ENCODE measurements around the gene UBE2C.
"Not testable (repeated sequence)": the region's sequence is repeated elsewhere in the genome, so short reads cannot be mapped to it uniquely, and the experiment has no call there.

The UBE2C gene

GRCh38 chr20:45798935-45799642 is 13.4 kb upstream of the UBE2C start:
- peak; percentile 59 to 74 for DNase-seq

GRCh38 chr20:45801851-45802250 is 10.6 kb upstream of the UBE2C start:
- DNase-seq = no peak

DNA sequence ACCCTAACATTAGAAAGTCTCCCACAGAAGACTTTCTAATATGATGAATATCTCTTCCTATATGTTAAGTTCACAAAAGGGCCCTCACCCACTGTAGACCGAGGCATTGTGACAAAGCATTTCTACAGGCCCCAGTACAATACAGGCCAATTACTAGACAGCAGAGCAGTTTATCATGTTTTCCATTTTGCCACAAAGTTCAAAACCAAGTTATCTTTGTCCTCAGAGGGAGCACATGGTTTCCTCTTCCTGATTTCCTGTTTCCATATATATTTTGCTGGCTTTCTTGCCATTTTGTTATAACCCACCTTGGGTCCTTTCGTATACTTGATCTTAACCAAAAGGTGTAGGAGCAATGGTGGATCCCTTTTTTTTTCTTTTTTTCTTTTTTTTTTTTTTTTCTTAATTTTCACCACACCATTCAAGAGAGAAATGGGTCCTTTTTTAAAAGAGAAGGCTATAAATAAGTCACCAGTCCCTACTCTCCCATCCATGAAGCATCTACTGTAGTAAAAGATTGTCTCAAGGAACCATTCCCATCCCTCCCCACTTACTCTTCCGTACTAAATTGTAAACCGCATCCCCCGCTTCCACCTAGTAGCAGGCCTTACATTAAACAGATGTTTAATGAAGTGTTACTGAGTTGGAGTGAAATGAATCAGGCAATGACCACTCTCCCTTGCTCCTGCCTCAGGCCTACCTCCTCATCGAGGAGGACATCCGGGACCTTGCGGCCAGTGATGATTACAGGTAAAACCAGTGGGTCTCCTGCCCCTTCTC is 2.1 kb upstream of the UBE2C start:
- no peak for DNase-seq

DNA sequence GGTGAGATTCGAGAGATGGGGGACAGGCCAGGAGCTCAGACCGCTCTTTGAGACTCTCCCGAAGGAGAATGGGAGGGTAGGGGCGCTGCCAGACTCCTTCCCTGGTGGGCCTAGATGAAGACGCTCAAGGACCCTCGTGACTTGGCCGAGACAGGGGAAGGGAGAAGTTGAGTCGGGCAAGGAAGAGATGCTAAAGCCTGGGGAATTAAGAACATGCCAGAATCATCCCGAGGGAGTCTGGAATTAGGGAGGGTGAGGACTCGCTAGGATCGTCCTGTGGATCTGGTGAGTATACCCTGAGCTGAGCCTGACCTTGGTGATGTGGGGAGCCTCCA is 529 bp downstream of the UBE2C start:
- DNase-seq = no peak

DNA sequence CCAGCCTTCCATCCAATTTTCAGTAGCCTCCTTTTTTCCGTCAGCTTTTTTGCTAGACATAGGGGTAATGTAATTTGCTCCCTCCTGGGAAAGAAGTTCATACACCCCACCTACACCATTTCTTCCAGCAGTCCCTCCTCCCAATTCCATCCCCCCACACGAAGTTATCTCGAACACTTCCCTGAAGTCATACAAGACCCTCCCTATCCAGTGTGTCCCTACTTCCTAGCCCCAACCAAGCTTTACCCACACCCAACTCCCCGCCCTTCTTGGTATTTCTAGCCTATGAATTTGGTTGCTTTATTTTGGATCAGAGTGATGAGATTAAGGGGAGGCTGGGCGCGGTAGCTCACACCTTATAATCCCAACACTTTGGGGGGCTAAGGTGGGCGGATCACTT is 1.0 kb downstream of the UBE2C start:
- DNase-seq = no peak

- DNase-seq = no peak
These were observed 1.9 kb downstream of the UBE2C start for GRCh38 chr20:45814314-45814713.

DNA sequence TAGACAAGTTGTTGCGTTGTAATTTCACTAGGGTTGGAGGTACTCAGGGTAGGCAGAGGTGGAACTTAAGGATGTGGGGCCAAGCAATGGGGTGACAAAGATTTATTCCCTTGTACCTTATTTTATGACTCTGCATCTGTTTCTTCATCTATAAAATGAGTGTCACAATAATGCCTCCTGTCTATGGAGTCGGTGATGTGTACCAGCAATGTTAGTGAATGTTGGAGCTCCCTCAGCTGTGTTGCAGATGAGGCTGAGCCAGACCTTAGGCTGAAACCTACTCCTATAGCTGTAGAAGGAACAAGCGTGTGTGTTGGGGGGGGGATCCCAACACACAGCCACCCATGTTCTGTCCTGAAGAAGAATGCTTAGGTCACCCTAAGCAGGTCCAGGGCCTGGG is 4.5 kb downstream of the UBE2C start:
- DNase-seq = no peak

GRCh38 chr20:45817376-45818194 is 5.1 kb downstream of the UBE2C start:
- no peak for DNase-seq

DNA sequence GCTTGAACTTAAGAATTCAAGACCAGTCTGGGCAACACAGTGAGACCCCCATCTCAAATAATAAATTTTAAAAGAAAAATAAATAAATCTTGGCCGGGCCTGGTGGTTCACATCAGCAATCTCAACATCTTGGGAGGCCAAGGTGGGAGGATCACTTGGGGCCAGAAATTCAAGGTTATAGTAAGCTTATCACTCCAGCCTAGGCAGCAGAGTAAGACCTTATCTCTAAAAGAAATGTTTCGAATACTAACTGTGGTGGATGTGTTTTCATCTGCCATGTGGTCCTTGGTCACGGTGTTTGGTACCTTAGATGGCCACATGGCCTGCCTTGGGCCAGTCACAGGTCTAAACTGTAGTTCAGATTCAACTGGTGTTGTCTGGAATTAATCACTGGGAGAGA is 5.8 kb downstream of the UBE2C start:
- DNase-seq = no peak

DNA sequence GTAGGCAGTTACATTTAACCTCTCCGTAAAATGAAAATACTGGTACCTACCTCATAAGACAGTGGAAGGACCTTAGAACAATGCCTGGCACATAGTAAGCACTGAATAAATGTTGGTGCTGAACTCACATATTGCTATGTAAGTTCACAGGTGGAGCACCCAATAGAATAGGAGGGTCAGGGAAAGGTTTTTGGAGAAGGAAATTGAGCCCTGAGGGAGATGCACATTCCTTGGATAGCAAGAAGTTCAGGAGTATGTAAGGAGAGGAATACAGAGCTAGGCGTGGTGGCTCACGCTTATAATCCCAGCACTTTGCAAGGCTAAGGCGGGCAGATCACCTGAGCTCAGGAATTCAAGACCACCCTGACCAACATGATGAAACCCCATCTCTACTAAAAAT is 7.0 kb downstream of the UBE2C start:
- DNase-seq = no peak

DNA sequence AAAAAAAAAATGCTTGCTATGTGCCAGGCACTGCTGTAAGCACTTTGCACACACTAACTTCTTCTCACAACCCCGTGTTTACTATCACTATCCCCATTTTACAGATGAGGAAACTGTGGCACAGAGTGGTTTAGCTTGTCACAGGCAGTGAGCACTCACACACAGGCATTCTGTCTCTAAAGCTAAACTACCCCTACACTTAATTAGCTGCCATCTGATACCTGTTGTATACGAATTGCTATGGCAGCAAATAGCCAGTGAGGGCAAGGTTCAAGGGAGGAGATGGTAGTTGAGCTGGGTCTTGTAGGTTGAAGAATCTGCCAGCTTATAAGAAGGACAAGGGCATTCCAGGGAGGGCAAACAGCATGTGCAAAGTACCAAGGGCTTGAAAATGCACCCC is 9.5 kb downstream of the UBE2C start:
- DNase-seq = no peak

- no peak for DNase-seq
These were observed 10.4 kb downstream of the UBE2C start for GRCh38 chr20:45822857-45823256.

GRCh38 chr20:45823949-45824835 is 11.7 kb downstream of the UBE2C start:
- DNase-seq = peak; percentile 48 to 59

DNA sequence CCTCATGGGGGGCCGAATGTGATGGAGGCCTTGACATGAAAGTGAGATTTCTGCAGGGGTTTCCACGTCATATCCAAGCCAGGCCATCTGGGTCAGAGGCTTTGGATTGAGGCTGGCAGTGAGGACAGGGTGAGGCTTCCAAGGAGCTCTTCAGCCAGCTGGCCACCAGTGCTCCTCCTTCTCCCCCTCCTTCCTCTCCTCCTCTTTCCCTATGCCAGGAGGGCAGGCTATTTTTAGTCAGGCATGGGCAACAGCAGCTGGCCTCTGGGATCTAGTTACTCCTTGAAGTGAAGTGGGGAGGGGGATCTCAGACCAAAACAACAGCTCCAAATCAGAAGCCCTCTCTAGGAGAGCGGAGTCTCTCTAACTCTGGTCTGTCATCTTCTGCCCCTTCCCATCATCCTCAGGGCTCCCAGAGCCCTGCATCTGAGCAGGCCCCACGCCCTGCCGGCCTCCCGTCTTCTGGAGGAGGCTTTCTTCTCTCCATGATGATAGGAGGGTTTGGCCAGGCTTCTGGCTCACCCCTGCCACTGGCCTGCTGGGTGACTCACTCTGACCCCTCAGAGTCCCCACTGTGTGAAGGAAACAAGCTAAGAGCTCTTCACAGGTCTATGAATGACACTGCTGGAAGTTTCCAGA is 14.1 kb downstream of the UBE2C start:
- no peak for DNase-seq

- DNase-seq = no peak
These were observed 14.7 kb downstream of the UBE2C start, which contains the start of gene TNNC2 for GRCh38 chr20:45827030-45827652. TNNC2 (minus strand) TSS chr20:45827312; CDS start chr20:45827248, 64 bp downstream.

GRCh38 chr20:45827712-45828111 is 15.3 kb downstream of the UBE2C start:
- no peak for DNase-seq

- no peak for DNase-seq
These were observed 16.1 kb downstream of the UBE2C start for GRCh38 chr20:45828589-45828988.

DNA sequence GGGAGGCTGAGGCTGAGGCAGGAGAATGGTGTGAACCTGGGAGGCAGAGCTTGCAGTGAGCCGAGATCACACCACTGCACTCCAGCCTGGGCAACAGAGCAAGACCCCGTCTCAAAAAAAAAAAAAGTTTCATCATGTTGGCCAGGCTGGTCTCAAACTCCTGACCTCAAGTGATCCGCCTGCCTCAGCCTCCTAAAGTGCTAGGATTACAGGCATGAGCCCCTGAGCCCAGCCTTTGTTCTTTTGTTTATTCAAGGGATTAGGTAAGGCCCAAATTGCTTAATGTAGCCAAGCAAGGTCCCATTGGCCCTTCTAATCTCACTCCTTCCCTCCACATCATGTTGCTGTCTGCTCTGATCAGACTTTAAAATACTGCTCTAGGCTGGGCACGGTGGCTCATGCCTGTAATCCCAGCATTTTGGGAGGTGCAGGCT is 17.2 kb downstream of the UBE2C start:
- DNase-seq = not testable (repeated sequence)

DNA sequence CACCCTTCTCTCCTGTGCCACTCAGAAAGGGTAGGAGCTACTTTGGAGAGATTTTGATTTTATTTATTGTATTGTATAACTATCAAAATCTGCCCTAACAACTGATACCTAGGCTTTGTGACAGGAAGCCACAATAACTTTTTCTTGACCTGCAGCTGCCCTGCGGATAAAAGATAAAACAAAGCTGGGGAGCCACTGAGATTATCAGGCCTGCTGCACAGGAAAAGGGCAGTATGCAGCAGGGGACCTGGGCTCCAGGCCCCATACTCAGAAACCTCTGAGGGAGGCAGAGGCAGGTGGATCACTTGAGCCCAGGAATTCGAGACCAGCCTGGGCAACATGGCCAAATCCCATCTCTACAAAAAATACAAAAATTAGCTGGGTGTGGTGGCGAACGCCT is 20.2 kb downstream of the UBE2C start:
- DNase-seq = no peak

- DNase-seq = peak in 1 of 2 donors; percentile 22
These were observed 20.8 kb downstream of the UBE2C start, which contains the start of gene SNX21 for GRCh38 chr20:45833030-45833882. SNX21 (plus strand) TSS chr20:45833799; CDS start chr20:45833920, 121 bp downstream.

Measured in CD4-positive, alpha-beta T cell treated with Interferon alpha-2 for 1 hour (primary cell).